HG02938 (cell line): Measurements from ENCODE around the gene NLGN1.

Experiments
- ATAC-seq: cut with Tn5 transposase; IDR thresholded peaks from one replicate; pipeline ENCODE4 v1.9.1; 2021; ENCODE audit warnings: mild to moderate bottlenecking, moderate library complexity; ENCODE audit not compliant: unreplicated experiment

NLGN1 gene

DNA sequence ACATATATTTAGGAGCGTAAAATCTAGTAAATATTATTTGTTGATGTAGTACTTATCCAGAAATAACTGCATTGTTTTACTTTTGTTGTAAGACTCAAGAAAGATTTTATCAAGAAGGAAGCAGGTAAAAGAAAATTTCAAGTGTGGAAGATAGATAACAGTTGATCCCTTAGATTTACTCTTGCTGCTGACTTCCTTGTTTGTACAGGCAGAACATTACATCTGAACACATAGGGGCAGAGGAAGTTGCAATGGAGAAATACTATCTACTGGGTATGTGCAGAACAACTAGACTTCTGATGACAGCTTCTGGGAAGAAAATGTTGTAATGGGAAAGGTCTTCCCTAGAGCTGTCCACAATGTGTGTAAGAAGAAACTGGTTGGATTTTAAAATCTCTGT, 350.6 kb downstream of the NLGN1 start:
- ATAC-seq: no peak

DNA sequence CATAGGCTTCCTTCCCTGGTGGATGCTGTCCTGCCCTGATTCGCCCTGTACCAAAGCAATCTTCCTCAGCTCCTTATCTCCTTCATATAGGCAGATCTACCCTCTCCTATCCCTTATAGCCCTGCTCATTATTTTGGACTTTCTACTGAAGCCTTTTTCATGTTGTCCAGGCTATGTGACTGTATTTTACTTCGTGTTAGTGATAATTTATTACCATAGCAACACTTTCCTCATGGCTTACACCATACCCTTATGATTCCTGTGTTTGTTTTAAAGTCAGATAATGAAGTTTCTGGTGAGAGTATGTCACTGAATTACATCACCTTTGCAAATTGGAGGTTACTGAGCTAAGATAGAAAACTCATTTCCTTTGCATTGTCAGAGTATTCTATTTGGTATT, 352.6 kb downstream of the NLGN1 start:
- no peak for ATAC-seq

DNA sequence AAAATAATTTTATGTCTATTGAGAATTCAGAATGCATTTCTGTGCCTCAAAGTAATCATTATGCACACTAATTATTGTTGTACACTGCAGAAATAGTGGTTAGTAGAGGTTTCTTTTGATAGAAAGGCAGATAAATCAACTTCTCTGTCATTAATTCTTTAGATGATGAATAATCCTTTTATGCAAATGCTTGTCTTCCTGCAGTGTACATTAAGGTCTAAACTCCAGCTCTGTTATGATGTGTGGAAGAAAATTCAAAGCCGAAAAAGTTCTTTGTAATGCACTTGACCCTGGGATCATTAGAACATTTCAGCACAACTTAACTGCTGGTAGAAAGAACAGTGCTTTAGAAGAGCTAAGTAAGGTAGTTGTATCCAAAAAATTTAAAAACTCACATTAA, 353.0 kb downstream of the NLGN1 start:
- ATAC-seq: no peak

DNA sequence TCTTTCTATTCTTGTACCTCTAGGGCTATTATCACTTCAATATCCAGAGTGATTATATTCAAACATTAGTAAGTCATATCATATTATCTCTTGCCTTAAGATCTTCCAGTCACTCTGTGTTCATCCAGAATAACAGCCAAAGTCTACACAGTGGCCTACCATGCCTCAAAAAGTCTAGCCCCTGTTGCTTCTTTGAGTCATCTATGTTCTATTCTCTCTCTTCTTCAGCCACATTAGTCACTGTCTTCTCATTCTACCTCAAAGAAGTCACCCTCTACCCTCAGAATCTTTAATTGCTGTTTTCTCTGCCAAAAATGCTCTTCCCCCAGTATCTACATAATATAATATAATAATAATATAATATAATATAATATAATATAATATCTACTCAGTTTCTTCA, 356.0 kb downstream of the NLGN1 start:
- ATAC-seq: no peak

DNA sequence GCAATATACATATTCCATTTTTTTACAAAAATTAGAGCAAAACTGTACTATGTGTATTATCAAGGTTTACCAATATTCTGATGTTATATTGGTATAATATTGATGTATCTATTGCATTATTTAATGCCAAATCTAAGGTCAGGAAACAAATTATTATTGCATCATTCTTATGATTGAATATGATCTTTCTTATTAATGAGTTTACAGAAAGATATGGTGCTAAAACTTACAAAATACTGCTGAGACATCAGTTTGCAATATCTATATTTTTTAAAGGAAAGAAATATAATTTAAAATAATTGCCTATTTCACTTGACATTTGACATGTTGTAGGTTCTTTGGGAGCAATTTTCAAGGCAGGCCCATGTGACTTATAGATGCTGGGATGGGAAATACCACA, 357.6 kb downstream of the NLGN1 start:
- ATAC-seq: no peak

DNA sequence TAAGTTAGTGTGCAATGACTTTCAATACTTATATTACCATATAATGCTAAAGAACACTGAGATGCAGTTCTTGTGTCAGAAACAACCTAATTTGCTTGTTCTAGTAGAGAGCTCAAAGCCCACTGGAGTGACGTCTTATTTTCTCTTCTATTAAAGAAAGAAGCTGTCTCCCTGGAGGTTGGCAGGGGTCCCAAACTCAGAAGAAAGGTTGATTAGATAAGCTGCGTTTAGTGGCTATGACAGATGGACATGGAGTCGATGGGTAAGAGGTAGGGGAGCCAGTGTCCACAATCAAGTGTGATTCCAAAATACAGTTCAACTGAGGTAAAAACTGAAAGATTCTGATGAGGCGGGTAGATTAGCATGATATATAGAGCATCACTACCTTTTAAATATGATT, 363.6 kb downstream of the NLGN1 start:
- no peak for ATAC-seq

DNA sequence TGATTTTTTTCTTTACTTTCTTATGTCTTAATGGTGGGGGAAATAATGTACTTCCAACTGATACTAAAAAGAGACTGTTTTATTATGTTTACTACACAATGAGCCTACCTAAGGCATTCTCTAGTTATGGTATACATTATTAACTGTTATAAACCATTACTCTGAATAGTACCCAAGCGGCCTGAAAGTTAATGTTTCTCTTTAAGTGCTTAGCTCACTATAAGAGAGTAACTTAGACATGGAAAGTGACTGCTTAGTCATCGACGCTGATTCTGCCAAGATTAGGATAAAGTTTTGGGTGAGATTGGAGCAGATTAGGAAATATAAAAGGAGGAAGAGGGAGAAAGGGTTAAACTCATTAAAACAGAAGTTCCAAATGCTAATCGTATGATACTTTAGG, 365.0 kb downstream of the NLGN1 start:
- no peak for ATAC-seq

DNA sequence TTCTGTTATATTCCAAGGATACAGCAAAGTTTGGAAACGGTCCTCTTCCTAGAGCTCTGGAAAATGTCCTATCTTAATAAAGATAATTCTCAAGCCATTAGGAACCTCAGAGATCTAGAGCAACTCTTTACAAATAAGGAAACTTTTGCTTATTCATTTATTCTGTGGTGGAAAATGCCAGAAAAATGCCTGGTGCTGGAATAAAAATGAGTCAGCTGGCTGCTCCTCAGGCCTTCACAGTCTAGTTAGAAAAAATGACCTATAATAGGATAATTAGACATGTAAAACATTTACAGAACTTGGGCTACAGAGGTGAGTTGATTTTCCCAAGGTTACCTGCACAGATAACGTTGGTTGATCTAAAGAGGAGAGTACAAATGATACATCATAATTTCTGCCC, 372.5 kb downstream of the NLGN1 start:
- no peak for ATAC-seq

DNA sequence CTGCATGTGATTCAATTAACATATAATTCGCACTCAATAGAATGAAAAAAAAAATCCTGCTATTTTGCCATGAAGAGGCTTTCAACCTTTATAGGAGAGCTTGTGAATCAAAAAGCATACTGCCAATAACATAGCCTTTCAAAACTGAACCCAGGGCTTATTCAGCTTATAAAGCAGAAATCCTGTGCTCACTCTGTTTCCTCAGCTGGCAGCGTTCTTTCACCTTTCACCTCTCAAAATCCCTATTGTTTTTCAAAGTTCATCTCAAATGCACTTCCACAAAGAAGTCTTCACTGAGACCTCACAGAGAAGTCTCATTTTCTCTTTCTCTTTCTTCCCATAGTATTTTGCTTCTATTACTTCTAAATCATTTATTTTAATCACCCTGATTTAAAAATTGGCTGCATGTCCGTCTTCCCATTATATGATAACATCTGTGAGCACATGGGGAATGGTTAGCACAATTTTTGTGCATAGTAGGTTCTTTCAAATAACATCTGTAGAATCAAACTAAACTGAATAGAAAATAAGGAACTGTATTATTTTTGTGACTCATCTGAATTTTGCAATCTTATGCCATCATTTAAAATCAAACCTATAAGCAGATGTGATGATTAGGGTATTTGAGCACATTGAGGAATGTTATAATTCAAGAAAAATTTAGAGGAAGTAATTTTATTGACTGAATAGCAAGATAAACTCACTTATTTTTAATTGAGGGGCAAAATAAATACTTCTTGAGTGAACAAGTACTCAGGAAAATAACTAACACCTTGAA, 373.4 kb downstream of the NLGN1 start:
- no peak for ATAC-seq

DNA sequence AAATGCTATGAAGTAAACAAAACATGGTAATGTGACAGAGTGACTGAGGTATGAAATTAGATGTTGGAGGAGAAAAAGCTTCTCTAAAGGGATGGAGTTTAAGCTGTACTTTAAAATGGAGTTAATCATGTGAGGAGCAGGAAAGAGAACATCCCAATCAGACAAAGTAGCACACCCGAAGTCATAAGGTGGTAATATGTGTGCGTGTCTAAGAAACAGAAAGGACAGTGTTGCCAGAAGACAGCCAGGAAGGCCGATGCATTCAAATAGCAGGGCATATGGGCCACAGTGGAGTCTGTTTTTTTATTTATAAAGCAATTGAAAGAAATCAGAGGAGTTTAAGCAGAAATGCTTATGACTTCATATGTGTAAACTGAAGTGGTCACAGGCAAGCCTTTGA, 376.3 kb downstream of the NLGN1 start:
- ATAC-seq: no peak

DNA sequence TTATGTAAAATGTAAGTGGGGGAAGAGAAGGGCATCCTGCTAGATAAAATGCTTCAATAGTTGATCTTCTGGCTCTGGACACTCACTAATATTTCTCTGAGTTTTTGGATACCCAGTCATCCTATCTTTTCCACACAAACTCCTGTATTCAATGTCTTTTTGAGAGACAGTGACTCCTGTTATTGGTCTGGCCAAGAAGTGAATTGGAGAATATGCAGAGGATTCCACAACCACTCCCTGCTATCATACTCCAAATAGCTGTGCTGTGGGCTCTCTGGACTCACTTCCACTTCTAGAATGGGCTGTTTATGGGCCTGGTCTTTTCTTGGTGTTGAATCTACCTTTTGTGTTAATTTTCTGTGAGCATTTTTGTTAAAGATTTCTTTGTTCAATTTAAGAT, 376.8 kb downstream of the NLGN1 start:
- no peak for ATAC-seq

DNA sequence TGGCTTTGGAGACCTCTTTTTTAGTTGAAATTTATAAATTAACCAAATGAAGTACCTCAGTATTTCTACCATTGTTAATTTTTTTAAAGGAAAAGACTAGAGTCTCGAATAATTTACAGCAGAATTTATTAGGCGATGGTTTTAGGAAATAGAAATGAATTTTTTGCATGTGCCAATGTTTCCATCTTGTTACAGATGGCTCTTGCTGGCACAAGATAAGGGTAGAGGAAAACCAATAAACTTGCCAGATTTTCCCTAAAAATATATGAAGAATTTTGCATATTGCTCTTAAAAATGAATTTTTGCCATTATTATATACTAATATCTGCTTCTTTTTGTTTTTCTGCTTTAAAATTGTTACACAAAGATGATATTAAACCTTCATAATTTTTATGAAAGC, 380.7 kb downstream of the NLGN1 start:
- ATAC-seq: no peak

DNA sequence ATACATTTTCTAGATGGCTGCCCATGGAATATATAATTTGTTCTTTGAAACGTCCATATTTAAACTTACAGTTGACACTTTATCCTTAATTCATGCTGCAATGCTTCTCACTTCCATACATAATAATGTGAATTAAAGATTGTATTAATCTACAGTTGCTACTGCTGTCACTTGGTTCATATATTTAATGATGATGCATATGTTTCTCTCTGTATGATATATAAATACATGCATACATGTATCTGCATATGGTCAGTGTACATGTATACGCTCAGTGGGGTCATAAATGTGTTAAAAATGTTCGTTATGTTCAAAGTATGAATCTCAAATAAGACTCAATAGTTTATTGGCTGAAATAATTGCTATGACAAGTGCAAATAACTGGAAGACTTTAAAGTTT, 382.5 kb downstream of the NLGN1 start:
- ATAC-seq: no peak

DNA sequence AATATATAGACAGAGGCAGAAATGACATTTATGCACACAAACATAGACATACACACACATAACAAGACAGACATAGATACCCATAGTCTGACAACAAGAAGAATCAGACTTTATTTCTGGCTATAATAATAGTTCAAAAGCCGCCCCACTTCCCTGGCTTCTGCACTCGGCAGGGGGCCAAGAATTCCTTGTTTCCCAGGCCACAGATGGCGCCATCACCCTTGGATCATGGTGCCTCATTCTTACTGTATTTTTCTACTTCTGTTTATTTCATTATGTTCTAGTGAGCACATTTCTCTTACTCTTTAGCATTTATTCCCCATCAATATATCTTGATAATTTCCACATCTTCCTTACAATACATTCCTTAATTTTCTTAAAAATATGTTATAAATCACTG, 387.5 kb downstream of the NLGN1 start:
- ATAC-seq: no peak

DNA sequence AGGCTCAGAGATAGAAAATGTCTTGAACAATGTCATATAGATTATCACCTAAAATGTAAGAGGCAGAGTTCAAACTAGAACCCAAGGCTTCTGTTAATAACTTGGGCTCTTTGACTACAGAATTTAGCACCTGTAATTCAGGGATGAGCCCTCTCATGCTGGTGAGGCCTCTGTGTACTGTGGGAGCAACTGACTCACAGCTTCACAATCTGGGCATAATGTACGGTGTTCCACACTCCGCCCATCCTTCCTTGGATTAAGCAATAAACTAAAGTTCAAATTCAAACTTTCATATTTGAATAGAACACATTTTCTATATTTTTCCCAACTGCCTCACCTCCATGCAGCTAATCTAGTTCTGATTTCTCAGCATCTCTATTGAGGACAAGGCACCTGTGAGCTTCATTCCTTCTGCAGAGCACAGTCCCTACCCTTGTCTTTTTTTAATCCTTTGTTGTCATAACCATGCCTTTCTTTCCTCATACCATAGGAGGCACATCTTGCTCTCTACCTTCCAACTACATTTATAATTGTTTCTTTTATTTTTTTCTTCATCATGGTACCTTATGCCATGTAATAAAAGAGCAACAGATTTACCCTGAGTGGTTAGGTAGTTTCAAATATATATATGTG, 392.1 kb downstream of the NLGN1 start:
- no peak for ATAC-seq

DNA sequence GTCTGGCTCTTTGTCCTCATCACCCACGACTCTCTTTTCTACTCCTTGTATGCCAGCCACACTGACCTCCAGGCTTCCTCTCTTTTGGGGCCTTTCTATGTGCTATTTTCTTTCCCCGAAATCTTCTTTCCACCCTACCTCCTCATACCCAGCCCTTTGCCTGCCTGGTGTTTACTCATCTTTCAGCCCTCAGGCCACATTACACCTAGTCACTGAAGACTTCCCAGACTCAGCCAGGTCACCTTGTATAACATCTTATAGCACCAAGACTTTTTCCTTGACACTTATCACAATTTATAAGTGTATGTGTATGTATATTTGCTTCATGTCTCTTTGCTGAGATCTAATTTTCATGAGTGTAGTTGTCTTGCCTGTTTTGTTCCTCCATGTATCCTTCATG, 396.4 kb downstream of the NLGN1 start:
- ATAC-seq: no peak

DNA sequence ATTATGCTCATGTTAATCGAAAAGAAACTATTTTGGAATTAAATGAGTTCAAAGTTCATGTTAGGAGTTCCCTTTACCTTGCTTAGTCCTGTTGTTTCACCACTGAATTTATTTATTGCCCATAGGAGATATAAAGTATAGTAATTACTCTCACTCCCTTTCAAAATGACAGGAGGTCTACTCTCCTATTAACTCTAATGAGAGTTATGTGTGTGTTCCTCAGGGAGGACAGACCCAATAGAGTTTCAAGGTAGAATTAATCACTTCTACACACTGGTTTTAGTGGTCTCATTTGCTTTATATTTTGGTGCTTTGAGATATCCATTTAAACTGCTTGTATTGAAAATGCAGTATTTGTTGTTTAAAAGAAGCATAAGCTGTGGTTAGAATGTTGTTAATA, 398.9 kb downstream of the NLGN1 start:
- ATAC-seq: no peak

DNA sequence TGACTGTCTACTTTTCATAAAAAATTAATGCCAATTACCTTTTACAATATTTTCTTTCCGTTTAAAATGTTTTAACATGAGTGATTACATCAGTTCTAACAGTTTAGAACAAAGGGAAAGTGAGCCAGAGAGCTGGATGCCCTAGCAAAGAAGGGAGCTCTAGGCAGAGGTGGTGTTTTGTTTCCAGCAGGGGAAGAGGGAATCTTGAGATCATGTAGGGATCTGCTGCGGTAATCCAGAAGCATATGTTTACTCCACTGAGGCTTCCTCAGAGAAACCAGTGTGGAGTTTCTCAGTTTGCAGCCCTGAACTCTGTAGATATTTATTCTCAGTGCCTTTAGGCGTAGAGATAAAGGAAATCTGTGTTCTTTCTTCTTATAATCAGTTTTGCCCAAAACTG, 399.3 kb downstream of the NLGN1 start:
- ATAC-seq: no peak

DNA sequence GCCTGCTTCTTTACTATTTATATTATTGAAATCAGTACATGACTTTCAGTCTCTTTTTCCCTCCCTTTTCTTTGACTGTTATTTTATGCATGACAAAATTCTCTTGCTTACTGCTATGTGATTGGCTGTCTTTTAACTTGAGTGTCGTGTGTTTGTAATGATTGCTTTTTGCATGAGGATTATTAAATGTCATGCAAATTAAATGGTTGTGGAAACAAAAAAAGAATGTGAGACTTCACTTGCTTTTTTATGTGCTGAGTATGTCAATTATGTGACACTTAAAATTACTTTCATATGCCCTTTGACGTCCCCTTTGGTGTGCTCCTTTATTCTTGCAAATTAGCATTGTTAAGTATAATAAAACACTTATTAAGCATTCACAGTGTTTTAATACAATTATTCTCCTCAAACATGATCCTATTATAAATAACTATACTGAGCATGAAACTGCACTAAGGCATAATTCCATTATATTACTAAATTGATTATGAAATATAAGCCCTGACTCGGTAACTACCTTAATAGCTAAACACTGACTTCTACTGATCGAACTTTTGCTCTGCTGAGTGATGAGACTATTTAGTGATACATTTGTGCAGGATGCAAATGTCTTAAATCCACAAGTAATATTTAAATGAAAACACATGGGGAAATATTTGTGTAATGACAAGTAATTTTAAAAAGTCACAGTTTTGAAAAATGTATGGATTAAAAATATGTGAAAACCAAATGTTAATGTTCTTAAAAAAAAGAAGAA, 401.7 kb downstream of the NLGN1 start:
- ATAC-seq: no peak

DNA sequence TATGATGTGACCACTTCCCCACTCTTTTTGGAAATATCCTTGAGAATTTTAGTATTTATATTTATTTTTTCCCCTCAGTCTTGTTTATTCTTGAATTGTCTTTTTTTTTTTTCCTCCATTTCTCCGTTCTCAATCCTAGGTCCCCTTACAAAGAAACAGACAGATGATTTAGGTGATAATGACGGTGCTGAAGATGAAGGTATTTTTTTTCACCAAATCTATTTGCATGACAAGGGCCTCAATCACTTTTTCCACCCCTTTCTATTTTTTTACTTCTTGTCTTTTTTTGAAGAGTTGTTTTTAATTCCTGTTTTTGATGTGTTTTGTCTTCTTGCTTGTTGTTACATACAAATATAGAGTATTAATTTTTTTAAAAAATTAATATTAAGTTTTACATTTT, 402.6 kb downstream of the NLGN1 start:
- ATAC-seq: no peak

DNA sequence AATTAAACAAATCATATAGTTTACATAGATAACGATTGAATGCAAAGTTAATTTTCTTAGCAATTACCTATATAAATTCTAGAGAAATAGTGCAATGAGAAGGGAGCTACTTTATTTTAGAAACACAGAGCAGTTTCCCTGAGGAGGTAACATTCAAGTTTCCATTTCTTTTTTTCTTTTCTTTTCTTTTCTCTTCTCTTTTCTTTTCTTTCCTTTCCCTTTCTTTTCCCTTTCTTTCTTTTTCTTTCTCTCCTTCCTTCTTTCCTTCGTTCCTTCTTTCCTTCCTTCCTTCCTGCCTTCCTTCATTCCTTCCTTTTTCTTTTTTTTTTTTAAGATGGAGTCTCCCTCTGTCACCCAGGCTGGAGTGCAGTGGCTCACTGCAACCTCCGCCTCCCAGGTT, 417.3 kb downstream of the NLGN1 start:
- no peak for ATAC-seq

DNA sequence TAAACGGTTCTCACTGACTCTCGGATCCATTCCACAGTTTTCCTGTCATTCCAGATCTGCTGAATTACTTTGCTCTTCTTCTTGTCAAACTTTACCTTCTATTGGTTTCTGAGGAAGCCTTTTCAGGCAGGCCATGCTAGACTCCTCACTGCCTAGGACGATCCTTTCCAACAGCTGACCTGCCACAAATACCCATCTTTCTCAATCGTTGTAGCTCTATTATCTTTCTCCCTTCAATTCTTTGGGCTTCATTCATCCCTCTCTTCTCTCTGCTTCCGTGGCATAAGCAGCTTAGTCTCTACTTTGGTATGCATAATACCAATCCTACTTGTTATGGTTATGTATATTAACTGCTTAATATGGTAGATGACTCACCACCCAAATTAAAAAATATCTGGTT, 421.8 kb downstream of the NLGN1 start:
- no peak for ATAC-seq
